SH-SY5Y (cell line): ENCODE results near the gene PPP1R15B.

Experiments
- GATA2 ChIP-seq: IDR thresholded peaks from 2 replicates; pipeline ENCODE4 v1.6.1; 2011; ENCODE audit warnings: mild to moderate bottlenecking, low read depth, low read length
- GATA3 ChIP-seq: IDR thresholded peaks from 2 replicates; pipeline ENCODE4 v1.6.1; 2011; ENCODE audit warnings: low read depth, mild to moderate bottlenecking, low read length, moderate library complexity

DNA sequence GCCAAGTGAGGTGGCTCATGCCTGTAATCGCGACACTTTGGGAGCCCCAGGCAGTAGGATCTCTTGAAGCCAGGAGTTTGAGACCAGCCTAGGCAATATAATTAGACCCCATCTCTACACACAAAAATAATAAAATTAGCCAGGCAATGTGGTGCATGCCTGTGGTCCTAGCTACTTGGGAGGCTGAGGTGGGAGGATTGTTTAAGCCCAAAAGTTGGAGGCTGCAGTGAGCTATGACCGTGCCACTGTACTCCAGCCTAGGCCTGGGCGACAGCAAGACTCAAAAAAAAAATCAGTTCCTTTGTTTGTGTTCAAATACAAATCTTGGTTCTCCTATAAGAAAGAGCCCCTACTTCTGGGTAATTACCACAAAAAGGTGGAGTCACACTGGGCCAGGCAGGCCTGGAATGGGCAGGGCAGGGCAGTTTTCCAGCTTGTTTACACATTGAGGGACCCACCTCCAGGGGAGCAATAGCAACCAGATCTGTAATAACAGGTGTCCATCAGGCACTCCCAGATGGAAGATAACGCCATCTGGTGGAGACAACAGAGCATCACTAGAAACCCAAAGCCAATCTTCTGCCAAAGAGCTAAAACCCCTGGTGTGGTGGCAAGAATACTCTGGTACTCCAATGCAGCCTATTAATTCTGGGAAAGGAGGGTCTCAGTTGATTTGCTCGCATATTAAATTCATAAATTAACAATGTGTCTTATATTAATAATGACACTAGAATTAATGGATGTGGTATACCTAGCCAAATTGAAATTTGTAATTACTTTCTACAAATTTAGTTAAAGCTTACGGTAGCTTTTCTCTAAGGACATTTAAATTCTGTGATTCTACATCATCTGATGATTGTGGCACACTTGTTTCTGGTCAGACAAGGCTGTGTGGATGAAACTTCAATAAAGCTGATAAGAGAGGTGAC is 13.2 kb downstream of the PPP1R15B start:
- TF ChIP-seq GATA3 (no peak), GATA2 (no peak)
